Hindlimb muscle (tissue), 1 donor: ENCODE data around the gene HS6ST1. TPM values are rescaled to one million over a fixed set of nuclear protein-coding genes. Genes with fewer than 3 reads are reported as not detected.

Source experiments
- DNase-seq: peaks from one replicate; pipeline ENCODE4 v3.0.0-alpha.2; 2013
- polyA plus RNA-seq: library from polyadenylated mRNA; unstranded; fragments of 120-200 nt; gene quantifications from one replicate; pipeline ENCODE4 v1.2.1, GENCODE V29; 2013; ENCODE audit not compliant: insufficient read length

HS6ST1 gene, protein sequence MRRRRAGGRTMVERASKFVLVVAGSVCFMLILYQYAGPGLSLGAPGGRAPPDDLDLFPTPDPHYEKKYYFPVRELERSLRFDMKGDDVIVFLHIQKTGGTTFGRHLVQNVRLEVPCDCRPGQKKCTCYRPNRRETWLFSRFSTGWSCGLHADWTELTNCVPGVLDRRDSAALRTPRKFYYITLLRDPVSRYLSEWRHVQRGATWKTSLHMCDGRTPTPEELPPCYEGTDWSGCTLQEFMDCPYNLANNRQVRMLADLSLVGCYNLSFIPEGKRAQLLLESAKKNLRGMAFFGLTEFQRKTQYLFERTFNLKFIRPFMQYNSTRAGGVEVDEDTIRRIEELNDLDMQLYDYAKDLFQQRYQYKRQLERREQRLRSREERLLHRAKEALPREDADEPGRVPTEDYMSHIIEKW
- 26.8 TPM for polyA plus RNA-seq

DNA sequence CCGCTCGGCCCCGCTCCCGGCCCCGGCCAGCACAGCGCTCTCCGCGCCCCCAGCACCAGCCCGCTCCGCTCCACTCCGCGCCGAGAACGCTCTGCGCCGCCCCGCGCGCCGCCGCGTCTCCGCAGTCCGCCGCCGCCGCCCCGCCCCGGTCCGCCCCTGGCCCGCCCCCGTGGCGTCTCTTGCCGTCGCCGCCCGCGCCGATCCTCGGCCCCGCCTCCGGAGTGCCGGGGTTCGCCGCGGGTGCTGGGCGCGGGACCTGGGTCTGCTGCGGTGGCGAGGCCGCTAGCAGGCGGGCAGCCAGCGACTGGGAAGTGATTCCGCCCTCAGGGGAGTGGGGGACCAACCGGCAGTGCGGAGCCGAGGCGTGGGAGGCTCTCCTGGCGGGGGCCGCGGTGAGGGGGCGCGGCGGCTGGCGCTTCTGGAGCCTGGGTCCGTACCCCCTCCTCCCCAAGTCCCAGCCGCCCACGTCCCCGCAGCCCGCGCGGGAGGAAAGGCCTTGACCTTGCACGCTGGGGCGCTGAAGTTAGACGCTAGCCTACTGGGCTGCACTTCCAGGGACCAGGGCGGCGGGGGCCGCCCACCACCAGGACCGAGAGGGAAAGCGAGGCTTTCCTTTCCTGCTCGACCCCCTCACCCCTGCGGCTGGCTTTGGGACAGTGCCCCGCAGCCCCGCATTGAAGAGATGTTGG lies at the start of gene HS6ST1:
HS6ST1 (minus strand) TSS at position 93 of the 689 bp plus-strand sequence. CDS start 305 bp downstream, outside the sequence.
- DNase-seq = peak; percentile 89

- DNase-seq = no peak
Observed at GRCh38 chr2:128367601-128368359, 49.1 kb upstream of the HS6ST1 start.

GRCh38 chr2:128366713-128367511 lies 48.2 kb upstream of the HS6ST1 start:
- DNase-seq = no peak

DNA sequence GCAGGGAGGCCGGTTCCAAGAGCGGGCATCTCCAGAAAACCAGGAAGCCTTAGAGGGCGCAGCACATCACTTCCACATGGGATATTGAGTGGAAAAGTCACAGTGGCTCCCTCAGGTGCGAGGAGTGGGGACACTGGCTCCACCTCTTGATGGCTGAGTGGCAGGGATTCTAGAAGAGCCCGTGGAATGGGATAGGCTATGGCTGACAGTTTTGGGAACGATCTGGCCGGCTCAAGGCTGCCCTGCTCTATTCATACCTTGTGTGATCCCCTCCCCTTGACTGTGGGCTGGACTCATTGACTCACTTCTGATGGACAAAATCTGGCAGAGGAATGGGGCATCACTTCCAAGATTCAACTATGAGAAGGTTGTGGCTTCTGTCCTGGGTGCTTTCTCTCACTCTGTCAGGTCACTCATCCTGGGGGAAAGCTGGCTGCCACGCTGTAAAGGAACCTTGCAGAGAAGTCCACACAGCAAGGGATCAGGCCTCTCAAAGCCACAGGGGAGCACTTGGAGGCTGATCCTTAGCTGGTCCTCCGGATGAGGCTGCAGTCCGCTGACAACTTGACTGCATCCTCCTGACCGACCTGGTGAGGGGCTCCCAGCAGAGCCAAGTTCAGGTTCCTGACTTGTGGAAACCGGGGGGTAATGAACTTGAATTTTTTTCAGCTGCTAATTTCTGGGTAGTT lies 46.7 kb upstream of the HS6ST1 start:
- no peak for DNase-seq

DNA sequence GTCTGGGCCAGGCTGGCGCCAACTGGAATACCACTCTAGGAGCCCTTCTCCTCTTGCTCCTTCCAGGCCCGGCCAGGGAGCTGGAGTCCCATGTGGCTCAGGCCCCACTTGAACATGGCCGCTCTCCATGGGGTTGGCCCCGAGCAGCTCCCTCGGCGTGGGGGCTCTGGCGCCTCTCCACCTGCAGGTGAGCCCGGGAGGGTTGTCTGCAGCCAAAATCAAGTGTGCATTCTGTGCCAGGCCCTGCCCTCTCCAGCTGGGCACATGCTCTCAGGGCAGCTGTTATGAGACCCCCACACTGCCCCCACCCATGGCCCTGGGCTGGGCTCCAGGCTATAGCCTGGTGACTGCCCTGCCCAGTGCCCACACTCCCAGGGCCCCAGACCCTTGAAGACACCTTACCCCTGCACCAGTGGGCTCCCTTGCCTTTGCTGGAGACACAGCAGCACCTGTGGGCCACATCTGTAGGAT lies 45.8 kb upstream of the HS6ST1 start:
- no peak for DNase-seq

GRCh38 chr2:128363934-128364361 lies 45.3 kb upstream of the HS6ST1 start:
- DNase-seq = no peak

GRCh38 chr2:128362889-128363228 lies 44.2 kb upstream of the HS6ST1 start:
- DNase-seq = no peak

GRCh38 chr2:128362176-128362888 lies 43.7 kb upstream of the HS6ST1 start:
- DNase-seq = no peak

DNA sequence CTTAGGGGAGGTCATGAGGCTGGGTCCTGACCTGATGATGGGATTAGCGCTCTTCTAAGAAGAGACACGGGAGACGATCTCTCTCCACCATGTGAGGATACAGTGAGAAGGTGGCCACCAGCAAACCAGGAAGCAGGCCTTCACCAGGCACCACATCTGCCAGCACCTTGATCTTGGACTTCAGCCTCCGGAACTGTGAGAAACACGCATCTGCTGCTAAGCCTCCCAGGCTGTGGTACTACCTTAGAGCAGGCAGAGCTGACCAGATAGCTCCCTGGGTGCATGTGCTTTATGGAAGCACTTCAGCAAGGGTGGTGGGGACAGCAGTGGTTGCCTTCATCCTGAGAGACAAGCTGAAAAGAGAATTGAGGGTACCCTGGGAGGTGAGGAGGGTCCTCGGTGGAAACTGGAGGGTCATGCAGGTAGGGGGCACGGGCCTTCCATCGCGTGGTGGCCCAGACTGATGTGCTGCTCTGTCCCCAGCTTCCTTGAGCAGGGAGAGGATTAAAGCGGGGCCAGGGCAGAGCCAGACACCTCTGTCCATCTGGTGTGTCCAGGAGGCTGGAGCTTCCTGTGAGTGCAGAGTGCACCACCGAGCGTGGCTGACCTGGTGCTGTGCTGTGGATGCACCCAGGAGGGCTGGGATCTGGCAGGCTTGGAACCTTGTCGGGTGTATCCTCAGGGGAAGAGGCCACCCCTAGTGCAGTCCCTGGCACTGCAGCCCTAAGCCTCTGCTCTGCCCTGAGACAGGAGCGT lies 42.9 kb upstream of the HS6ST1 start:
- no peak for DNase-seq

DNA sequence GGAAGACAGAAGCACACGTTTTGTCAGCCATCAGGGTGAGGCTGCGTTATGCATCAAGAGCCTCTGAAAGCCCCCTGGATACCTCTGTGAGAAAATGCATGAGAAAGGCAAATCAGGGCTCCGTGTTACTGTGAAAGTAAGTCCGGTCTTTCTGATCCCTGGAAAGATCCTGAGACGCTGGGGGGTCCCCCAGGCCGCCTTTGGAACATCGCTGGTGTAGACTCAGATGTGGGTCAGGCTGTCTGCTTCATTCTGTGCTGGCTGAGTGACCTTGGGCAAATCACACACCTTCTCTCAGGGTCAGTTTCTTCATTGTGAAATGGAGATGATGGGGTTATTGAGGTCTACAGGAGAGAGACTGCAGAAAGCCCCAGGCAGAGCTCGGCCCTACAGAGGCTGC lies 42.0 kb upstream of the HS6ST1 start:
- no peak for DNase-seq

DNA sequence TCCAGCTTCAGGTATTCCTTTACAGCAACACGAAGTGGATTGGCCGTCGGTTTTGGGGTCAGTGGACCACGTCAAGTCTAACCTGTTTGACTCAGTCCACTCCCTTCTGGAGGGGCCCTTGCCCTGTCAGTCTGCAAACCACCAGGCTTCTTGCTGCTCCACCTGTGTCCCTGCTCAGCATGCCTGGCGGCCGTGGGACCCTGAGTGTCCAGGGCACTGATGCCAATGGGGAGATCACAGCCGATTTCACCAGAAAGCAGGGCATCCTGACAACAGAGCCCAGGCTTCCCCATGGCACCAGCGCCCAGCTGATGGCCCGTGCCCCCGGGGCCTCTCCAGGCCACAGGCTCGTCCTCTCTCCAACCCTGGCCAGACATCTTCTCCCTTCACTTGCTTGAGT lies 41.2 kb upstream of the HS6ST1 start:
- DNase-seq = no peak

- no peak for DNase-seq
Observed at GRCh38 chr2:128358941-128359731, 40.5 kb upstream of the HS6ST1 start.

- no peak for DNase-seq
Observed at GRCh38 chr2:128357506-128358370, 39.1 kb upstream of the HS6ST1 start.

DNA sequence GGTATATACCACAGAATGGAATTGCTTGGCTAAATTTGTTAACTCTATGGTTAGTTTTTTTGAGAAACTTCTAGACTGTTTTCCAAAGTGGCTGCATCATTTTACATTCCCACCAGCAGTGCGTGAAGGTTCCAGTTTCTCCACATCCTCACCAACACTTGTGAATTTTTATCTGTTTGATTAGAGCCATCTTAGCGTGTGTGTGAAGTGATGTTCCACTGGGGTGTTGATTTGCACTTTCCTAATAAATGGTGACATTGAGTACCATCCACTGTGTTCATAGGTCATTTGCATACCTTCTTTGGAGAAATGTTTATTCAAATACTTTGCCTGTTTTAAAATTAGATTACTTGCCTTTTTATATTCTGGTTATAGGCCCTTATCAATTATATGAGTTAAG lies 37.5 kb upstream of the HS6ST1 start:
- DNase-seq = no peak

GRCh38 chr2:128354726-128355470 lies 36.2 kb upstream of the HS6ST1 start:
- no peak for DNase-seq

DNA sequence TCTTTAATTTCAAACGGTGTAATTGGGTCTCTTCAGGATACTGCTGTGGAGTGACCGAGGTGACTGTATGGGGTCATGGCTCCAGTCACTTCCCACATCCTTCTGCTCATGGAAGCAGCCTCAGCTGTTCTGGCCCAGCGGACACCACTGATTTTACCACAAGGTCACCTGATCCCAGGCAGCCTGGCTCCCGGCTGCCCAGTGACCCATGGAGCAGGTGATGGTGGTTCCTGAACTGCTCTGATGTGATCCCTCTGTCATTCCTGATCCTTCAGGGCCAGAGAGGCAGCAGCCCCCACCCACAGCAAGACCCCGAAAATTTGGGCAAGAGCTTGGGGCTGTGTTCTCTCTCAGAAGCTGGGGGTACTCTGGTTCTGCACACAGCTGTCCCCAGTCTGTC lies 35.5 kb upstream of the HS6ST1 start:
- DNase-seq = no peak

DNA sequence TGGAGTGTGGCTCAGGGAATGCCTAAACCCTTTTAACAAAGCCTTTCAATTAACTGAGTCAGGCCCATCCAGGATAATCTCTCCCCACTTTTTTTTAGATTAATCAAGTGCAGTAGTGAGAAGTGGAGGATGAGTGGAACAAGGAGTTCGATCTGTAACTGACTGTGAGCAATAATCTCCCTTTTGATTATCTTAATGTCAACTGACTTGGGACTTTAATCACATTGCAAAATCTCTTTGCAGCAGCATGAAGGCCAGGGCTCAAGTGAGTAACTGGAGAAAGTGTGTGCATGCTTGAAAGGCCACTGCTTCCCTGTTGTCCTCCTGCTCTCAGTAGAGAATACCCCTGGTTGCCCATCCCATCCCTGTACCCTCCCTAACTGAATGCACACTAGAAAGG lies 32.1 kb upstream of the HS6ST1 start:
- no peak for DNase-seq

- DNase-seq = no peak
Observed at GRCh38 chr2:128348701-128349100, 30.0 kb upstream of the HS6ST1 start.
